ENCODE data around the gene ALKBH2. TPM values are rescaled to one million over a fixed set of nuclear protein-coding genes. Genes with fewer than 3 reads are reported as not detected.
A peak's percentile ranks its signal among the peaks of the same experiment; 100 is the strongest.

The ALKBH2 gene
- total RNA-seq, 1 experiment from 2014 or later = 41.4 TPM

GRCh38 chr12:109116611-109116949 is 23.3 kb upstream of the ALKBH2 start:
- no peak overlapping the region for H3K4me3 Mint-ChIP-seq (ENCODE audit: unreplicated experiment)
- no peak for DNase-seq
- Histone ChIP-seq H3K4me3 (ENCODE audit: low read depth, low read length) (no peak overlapping the region), H3K4me1 (peaks cover 9% of the 10 kb centered on the region; the same call in 1 of the 2 replicates), H3K9me3 (no peaks in the 10 kb centered on the region), H3K27me3 (replicated peaks; ENCODE audit: control insufficient read depth, insufficient read depth, low read length) (no peaks in the 10 kb centered on the region), H3K36me3 (ENCODE audit: control insufficient read depth, insufficient read depth, low read length) (no peaks in the 10 kb centered on the region)
- no TSS peak for BruUV-seq (replicated peaks)
- peaks cover 6% of the 10 kb centered on the region for H3K4me1 Mint-ChIP-seq (ENCODE audit: low read depth, unreplicated experiment)
- intact Hi-C loops (cut with micrococcal nuclease; ENCODE audit: unreplicated experiment) = loop anchor here (2.0 to 10.0 kb wide), 4 partner anchors 38 to 268 kb away; no protein-coding TSS in a partner anchor
- H3K9me3 Mint-ChIP-seq (ENCODE audit: unreplicated experiment) = no peaks in the 10 kb centered on the region
- H3K27me3 Mint-ChIP-seq (ENCODE audit: insufficient read depth, unreplicated experiment) = no peaks in the 10 kb centered on the region
- no peak overlapping the region for H3K27ac Mint-ChIP-seq (ENCODE audit: unreplicated experiment)
- H3K36me3 Mint-ChIP-seq (ENCODE audit: insufficient read depth, unreplicated experiment) = peaks cover 4% of the 10 kb centered on the region
- ChIA-PET POLR2A (interaction anchor here (0.7 kb wide), 1 partner anchor 283 kb away, joined by 5 read pairs; no protein-coding TSS in a partner anchor), CTCF (no interaction called here)
- TF ChIP-seq, protein P1, sequence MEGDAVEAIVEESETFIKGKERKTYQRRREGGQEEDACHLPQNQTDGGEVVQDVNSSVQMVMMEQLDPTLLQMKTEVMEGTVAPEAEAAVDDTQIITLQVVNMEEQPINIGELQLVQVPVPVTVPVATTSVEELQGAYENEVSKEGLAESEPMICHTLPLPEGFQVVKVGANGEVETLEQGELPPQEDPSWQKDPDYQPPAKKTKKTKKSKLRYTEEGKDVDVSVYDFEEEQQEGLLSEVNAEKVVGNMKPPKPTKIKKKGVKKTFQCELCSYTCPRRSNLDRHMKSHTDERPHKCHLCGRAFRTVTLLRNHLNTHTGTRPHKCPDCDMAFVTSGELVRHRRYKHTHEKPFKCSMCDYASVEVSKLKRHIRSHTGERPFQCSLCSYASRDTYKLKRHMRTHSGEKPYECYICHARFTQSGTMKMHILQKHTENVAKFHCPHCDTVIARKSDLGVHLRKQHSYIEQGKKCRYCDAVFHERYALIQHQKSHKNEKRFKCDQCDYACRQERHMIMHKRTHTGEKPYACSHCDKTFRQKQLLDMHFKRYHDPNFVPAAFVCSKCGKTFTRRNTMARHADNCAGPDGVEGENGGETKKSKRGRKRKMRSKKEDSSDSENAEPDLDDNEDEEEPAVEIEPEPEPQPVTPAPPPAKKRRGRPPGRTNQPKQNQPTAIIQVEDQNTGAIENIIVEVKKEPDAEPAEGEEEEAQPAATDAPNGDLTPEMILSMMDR (IDR thresholded peaks at IDR 0.05; ENCODE audit: insufficient read depth in 1 of 2, low read depth in 1 of 2, low read length in 1 of 2, severe bottlenecking in 1 of 2, unreplicated experiment in 1 of 2) = no peak

- H3K27me3 Mint-ChIP-seq (ENCODE audit: insufficient read depth, unreplicated experiment) = no peaks in the 10 kb centered on the region
- no peaks in the 10 kb centered on the region for H3K9me3 ChIP-seq
- intact Hi-C loops (cut with micrococcal nuclease; ENCODE audit: unreplicated experiment) = loop anchor here (2.0 to 10.0 kb wide), 4 partner anchors 39 to 269 kb away; no protein-coding TSS in a partner anchor
- BruUV-seq (replicated peaks) = no TSS peak
- ChIA-PET POLR2A (interaction anchor here (0.5 to 1.0 kb wide), 3 partner anchors 9 to 39 kb away, joined by 3 to 13 read pairs (median 6); no protein-coding TSS in a partner anchor), CTCF (interaction anchor here (0.5 kb wide), 1 partner anchor 372 kb away, joined by 4 read pairs; no protein-coding TSS in a partner anchor)
- no peaks in the 10 kb centered on the region for H3K9me3 Mint-ChIP-seq (ENCODE audit: unreplicated experiment)
- no peak within 1 kb of the TSS for H3K27ac Mint-ChIP-seq (ENCODE audit: unreplicated experiment)
- peaks cover 10% of the 10 kb centered on the region for H3K36me3 Mint-ChIP-seq (ENCODE audit: insufficient read depth, unreplicated experiment)
- H3K4me3 Mint-ChIP-seq (ENCODE audit: unreplicated experiment) = no peak within 1 kb of the TSS
- H3K4me1 Mint-ChIP-seq (ENCODE audit: low read depth, unreplicated experiment) = peaks cover 6% of the 10 kb centered on the region
- no peaks in the 10 kb centered on the region for H3K27me3 ChIP-seq (replicated peaks; ENCODE audit: control insufficient read depth, insufficient read depth, low read length)
- no peaks in the 10 kb centered on the region for H3K36me3 ChIP-seq (ENCODE audit: control insufficient read depth, insufficient read depth, low read length)
- TF ChIP-seq, protein P1 (IDR thresholded peaks at IDR 0.05; ENCODE audit: insufficient read depth in 1 of 2, low read depth in 1 of 2, low read length in 1 of 2, severe bottlenecking in 1 of 2, unreplicated experiment in 1 of 2) = no peak
- H3K4me3 ChIP-seq (ENCODE audit: low read depth, low read length) = no peak within 1 kb of the TSS
- DNase-seq = peak in 1 of 2 experiments; percentile 30
- peaks cover 9% of the 10 kb centered on the region; the same call in 1 of the 2 replicates for H3K4me1 ChIP-seq
Observed at GRCh38 chr12:109115758-109116610, 22.7 kb upstream of the ALKBH2 start, which contains the start of gene ACACB. Gene ACACB, plus strand, starts transcription at chr12:109116587. Its CDS starts 22,819 bp downstream, at chr12:109139406.

DNA sequence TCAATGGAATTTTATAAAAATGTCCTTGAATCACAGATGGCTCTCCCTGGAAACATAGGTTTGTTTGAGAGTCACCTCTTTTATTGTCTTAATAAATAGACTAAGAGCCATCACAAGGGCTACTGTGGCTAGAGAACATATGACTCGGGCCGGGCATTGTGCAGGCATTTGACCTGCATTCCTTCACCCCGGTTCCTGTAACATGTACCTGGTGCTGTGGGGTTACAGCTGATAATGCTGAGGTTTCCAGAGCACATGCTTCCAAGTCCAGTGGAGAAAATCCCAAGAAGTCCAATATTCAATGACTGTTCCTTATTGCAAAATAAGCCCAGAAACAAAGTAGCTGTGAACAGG is 22.1 kb upstream of the ALKBH2 start:
- no peak for DNase-seq
- Mint-ChIP-seq H3K27me3 (ENCODE audit: insufficient read depth, unreplicated experiment) (no peaks in the 10 kb centered on the region), H3K4me1 (ENCODE audit: low read depth, unreplicated experiment) (peaks cover 6% of the 10 kb centered on the region), H3K36me3 (ENCODE audit: insufficient read depth, unreplicated experiment) (peaks cover 13% of the 10 kb centered on the region), H3K4me3 (ENCODE audit: unreplicated experiment) (no peak overlapping the region), H3K9me3 (ENCODE audit: unreplicated experiment) (no peaks in the 10 kb centered on the region), H3K27ac (ENCODE audit: unreplicated experiment) (no peak overlapping the region)
- POLR2A ChIA-PET = interaction anchor here (0.6 to 1.0 kb wide), 2 partner anchors 8 to 39 kb away, joined by 3 to 13 read pairs; no protein-coding TSS in a partner anchor
- CTCF ChIA-PET = interaction anchor here (0.5 kb wide), 1 partner anchor 371 kb away, joined by 4 read pairs; no protein-coding TSS in a partner anchor
- peaks cover 9% of the 10 kb centered on the region; the same call in 1 of the 2 replicates for H3K4me1 ChIP-seq
- H3K4me3 ChIP-seq (ENCODE audit: low read depth, low read length) = no peak overlapping the region
- H3K36me3 ChIP-seq (ENCODE audit: control insufficient read depth, insufficient read depth, low read length) = no peaks in the 10 kb centered on the region
- H3K27me3 ChIP-seq (replicated peaks; ENCODE audit: control insufficient read depth, insufficient read depth, low read length) = no peaks in the 10 kb centered on the region
- no TSS peak for BruUV-seq (replicated peaks)
- intact Hi-C loops (cut with micrococcal nuclease; ENCODE audit: unreplicated experiment) = loop anchor here (10.0 kb wide), 3 partner anchors 79 to 269 kb away; no protein-coding TSS in a partner anchor
- H3K9me3 ChIP-seq = no peaks in the 10 kb centered on the region
- TF ChIP-seq, protein P1 (IDR thresholded peaks at IDR 0.05; ENCODE audit: insufficient read depth in 1 of 2, low read depth in 1 of 2, low read length in 1 of 2, severe bottlenecking in 1 of 2, unreplicated experiment in 1 of 2) = no peak
